Measurements from ENCODE around the gene SLC8B1.

DNA sequence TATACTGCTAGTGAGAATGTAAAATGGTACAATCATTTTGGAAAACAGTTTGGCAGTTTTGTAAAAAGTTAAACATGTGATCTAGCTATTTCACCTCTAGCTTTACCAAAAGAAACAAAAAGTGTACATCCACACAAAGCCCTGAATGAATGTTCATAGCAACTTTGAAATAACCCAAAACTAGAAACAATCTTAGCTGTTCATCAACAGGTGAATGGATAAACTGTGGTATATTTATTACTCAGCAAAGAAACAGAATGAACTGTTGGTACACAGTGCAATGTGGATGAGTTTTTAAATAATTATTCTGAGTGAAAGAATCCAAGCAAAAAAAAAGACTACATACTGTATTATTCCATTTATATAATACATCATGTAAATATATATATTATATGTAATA lies 77.3 kb downstream of the SLC8B1 start:
- TF ChIP-seq, protein P1, sequence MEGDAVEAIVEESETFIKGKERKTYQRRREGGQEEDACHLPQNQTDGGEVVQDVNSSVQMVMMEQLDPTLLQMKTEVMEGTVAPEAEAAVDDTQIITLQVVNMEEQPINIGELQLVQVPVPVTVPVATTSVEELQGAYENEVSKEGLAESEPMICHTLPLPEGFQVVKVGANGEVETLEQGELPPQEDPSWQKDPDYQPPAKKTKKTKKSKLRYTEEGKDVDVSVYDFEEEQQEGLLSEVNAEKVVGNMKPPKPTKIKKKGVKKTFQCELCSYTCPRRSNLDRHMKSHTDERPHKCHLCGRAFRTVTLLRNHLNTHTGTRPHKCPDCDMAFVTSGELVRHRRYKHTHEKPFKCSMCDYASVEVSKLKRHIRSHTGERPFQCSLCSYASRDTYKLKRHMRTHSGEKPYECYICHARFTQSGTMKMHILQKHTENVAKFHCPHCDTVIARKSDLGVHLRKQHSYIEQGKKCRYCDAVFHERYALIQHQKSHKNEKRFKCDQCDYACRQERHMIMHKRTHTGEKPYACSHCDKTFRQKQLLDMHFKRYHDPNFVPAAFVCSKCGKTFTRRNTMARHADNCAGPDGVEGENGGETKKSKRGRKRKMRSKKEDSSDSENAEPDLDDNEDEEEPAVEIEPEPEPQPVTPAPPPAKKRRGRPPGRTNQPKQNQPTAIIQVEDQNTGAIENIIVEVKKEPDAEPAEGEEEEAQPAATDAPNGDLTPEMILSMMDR (IDR thresholded peaks at IDR 0.05; ENCODE audit: poor library complexity, severe bottlenecking): no peak
- TF ChIP-seq, protein P2, sequence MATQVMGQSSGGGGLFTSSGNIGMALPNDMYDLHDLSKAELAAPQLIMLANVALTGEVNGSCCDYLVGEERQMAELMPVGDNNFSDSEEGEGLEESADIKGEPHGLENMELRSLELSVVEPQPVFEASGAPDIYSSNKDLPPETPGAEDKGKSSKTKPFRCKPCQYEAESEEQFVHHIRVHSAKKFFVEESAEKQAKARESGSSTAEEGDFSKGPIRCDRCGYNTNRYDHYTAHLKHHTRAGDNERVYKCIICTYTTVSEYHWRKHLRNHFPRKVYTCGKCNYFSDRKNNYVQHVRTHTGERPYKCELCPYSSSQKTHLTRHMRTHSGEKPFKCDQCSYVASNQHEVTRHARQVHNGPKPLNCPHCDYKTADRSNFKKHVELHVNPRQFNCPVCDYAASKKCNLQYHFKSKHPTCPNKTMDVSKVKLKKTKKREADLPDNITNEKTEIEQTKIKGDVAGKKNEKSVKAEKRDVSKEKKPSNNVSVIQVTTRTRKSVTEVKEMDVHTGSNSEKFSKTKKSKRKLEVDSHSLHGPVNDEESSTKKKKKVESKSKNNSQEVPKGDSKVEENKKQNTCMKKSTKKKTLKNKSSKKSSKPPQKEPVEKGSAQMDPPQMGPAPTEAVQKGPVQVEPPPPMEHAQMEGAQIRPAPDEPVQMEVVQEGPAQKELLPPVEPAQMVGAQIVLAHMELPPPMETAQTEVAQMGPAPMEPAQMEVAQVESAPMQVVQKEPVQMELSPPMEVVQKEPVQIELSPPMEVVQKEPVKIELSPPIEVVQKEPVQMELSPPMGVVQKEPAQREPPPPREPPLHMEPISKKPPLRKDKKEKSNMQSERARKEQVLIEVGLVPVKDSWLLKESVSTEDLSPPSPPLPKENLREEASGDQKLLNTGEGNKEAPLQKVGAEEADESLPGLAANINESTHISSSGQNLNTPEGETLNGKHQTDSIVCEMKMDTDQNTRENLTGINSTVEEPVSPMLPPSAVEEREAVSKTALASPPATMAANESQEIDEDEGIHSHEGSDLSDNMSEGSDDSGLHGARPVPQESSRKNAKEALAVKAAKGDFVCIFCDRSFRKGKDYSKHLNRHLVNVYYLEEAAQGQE (IDR thresholded peaks at IDR 0.05; ENCODE audit: borderline replicate concordance): no peak
- TF ChIP-seq EZH2 (IDR thresholded peaks at IDR 0.05; ENCODE audit: borderline replicate concordance, insufficient read depth, low read length, poor library complexity, severe bottlenecking) (no peak), SMC3 (conservative IDR thresholded peaks at IDR 0.05; ENCODE audit: poor library complexity) (no peak)

Data from neural cell (in vitro differentiated cells).